Islet precursor cell (in vitro differentiated cells): ENCODE measurements around the gene APCDD1L.

ENCODE experiments used
- DNase-seq: peaks from one replicate; pipeline ENCODE4 v3.0.0-alpha.2; 2018

APCDD1L gene

DNA sequence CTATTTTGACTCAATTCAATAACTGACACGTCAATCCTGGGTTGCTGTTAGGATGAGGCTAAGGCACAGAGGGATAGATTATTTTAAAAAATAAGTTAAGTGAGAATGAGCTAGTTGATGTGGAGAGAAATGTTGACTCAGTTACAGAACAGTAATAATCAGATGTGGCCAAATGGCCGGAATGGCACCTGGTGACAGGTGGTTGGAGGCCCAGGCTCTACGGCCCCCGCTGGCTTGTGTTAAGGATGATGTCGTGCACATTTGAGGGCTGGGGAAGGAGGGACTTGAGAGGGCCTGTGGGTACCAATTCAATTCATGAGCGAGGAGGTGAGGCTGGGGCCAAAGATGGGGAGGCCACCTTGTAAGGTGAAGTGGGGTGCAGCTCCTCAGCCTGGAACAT lies 31.7 kb downstream of the APCDD1L start:
- no peak for DNase-seq

DNA sequence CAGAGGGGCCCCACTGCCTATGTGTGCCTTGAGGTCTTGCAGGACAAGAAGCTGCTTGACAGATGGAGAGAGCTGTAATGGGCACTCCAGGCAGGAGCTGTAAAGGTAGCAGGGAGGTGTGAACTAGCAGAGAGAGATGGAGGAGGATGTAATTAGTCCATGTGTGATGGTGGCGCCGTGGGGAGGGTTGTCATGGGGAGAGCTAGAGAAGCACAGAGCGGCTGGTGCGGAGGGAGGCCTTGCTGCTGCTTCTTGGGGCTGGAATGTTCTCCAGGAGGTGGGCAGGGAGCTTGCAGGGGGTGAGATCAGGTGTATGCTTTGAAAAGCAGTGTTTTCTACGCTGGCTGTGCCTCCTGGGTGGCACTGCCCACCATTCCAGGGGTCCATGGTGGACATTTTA lies 32.1 kb downstream of the APCDD1L start:
- DNase-seq = no peak

DNA sequence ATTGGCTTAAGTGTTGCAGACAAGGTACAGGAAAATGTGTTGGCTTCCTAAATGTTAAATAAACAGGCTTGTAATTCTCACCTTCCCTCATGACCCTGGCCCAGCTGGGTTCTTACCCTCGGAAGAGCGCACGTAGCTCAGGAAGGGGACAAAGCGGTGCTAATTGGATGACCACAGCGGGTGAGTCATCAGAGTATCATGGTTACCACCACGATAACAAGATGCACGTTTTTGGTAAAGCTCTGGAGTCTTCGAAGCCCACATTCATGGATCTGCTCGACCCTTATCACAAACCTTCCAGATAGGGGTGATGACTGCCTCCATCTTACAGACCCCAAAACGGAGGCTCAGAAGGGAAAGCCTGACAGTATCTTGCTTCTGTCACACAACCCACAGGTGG lies 32.8 kb downstream of the APCDD1L start:
- DNase-seq = no peak

DNA sequence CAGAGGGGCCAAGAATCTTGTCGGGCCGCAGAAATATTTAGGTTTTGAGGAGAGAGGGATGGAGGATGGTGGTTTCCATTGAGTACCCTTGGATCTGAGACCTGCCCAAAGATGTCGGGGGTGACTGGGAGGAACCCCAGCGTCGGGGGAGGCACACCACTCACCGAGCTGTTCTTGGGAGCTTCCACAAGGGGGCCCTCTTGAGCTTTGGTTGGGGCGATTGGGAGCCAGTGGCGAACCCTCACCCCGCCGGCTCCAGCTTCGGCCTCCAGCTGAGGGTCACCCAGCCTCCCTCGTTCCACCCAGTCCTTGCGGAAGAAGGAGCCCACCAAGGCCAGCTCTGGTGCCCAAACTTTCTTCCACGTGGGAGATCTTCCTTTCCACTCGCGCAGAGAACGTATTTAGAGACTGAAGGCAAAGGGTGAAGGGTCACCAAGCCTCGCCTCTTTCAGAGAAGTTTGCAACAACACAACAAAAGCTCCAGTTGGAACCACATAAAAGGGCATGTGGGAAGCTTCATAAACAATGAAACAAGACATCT lies 33.6 kb downstream of the APCDD1L start:
- peak; percentile 70 for DNase-seq

DNA sequence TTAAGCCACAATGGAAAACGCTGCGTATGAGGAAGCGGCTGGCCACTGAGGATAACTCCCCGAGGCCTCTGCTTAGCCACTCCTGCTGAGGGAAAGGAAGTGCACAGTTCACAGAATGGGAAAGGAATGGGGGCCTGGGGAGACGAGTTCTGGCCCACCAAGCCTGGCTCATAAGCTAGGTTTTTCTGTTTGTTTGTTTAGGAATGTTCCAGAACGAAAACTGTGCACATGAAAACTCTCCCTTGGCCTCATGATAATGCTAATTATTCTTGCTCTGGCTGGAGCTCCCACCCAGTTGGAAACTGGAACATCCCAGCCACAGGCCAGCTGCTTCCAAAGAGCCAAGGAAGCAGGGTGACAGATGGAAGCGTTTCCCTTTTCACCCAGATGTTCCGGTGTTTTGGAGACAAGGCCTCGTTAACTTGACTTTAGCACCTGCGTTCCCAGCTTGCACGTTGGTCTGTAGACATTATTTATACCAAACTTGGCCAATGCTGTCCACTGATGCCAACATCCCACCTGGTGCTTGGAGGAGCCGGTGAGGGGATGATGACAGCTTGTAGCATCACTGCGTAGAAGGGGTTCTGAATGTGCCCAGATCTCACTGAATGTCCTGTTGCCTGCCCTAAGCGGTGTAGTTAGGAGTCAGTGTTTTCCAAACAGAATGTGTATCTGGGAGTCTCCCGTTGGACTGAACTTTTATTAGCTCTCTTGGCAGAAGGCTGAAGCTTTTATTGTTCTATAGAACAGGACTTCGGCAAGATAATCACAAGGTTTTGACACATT lies 34.5 kb downstream of the APCDD1L start:
- DNase-seq = no peak

DNA sequence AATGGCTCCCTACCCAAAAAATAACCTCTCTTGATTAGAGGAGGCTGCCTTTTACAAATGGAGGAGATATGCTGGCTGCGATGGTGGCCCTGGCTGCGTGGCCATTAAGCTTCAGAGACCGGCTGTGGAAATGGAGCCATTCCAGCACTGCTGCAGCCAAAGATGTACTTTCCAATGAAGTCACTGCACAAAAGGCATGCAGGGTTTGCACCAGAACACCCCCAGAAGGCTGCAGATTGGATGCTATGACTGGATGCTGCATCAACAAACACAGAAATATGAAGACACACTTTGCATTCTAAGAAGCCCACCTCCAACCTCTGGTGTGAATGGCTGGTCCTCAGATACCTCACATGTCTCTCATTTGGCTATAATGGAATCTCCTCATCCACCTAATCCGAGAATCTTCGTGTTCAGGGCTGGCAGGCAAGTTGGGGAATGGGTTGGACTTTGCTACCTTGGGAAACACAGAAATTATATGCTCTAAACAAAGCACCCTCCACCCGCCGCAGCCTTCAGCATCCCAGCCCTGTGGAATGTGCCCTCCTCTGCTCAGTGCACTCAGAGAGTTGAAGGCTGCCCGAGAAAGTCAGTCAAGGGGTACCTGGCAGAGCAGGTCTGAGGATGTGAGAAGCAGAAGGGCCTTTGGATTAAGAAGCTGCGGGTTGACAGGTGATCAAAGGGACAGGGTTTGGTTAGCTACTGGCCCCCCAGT lies 35.3 kb downstream of the APCDD1L start:
- DNase-seq = peak; percentile 19

- DNase-seq = no peak
These were observed 36.9 kb downstream of the APCDD1L start for GRCh38 chr20:58478141-58478805.

- DNase-seq = no peak
These were observed 39.7 kb downstream of the APCDD1L start for GRCh38 chr20:58475466-58475865.

- DNase-seq = no peak
These were observed 41.5 kb downstream of the APCDD1L start for GRCh38 chr20:58473453-58474425.

GRCh38 chr20:58472273-58473018 lies 42.8 kb downstream of the APCDD1L start:
- no peak for DNase-seq

- no peak for DNase-seq
These were observed 43.7 kb downstream of the APCDD1L start for GRCh38 chr20:58471193-58472164.

DNA sequence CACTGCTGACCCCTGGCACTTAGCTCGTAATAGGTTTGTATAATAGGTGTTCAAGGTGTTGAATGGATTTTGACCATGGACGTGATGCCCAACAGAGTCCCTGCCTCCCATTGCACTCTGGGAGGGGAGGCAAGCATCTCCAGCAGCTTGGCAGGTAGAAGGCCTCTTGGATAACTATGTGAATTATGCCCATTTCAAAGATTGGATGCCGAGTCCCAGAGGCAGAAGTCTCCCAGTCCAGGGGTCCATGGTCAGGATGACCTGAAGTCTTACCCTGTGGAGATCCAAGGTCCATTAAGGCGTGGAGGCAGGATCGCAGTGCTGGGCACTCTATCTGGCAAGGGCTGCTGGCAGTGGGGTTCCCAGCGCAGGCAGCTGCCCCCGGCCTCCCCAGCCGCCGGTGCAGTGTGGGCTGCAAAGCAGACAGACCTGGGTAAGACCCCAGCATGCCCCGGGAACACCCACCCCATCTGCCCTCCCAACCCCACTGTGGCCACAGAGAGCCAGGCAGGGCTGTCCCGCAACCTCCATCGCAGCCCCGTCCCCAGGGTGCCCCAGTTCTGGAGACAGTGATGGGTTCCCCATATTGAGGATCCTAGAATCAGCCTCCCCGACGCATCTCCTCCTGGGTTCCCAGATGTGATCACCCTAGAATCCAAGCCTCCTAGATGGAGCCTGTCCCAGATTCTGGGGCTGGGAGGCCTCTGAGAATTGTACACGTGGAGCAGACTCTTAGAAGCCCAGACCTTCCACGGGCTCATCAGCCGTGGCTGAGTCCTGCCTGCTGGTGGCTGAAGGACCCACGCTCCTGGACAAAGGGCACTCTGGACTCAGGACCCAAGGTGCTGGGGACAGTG lies 44.6 kb downstream of the APCDD1L start:
- no peak for DNase-seq

DNA sequence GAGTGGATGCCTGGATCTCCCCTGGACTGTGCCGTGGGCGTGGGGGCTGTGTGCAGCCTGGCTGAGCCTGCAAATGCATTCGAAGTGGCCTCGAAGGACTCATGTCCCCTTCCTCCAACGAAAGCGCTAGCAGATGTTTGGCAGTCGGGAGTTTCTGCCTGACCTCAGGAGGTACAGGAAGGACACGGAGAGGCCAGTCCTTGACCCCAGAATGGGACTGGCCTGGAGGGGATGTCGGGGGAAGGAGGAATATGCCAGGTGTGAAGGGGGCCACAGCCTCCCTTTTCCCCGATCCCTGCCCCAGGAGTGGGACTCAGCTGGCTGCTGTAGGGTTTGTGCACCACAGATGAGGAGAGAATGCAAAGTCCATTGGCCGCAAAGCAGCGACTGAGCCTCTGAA lies 45.6 kb downstream of the APCDD1L start:
- no peak for DNase-seq

DNA sequence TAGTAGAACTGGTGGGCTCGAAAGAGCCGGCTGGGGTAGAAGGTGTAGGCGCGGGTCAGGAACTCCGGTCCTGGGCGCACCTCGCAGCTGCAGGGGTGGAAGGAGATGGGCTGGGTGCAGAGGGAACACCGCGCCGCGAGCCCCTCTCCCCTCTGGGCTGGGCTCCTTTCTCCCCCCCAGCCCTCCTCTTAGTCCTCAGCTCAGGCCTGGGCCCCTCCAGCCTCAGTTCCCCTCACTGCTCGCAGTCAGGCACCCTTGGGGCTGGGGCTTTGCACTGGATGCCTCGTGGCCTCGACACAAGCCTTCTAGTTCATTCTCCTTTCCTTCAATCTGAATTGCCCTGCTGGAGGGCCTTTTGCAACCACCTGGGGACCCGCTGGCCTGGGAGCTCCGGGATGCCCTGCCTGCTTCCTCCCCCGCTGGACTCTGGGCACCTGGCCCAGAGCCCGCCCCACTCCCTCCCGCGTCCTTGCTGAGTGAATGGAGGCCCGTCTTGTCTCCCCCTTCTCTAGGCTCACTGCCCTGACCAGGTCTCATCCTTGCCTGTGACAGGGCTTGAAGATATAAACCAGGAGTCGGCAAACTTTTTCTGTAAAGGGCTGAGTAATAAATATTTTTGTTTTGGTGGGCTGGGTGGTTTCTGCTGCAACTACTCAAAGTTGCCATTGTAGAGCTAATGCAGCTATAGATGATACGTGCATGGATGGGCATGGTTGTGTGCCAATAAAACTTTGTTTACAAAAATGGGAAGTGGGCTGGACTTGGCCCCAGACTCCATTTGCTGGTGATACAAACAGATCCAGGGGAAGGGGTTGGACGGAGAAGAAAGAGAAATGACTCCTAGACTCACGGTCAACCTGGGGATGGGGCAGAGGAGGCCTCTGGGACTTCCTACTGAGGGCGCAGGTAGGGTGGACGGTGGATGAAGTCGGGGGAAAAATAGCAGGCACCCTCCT lies 47.3 kb downstream of the APCDD1L start:
- DNase-seq = no peak

DNA sequence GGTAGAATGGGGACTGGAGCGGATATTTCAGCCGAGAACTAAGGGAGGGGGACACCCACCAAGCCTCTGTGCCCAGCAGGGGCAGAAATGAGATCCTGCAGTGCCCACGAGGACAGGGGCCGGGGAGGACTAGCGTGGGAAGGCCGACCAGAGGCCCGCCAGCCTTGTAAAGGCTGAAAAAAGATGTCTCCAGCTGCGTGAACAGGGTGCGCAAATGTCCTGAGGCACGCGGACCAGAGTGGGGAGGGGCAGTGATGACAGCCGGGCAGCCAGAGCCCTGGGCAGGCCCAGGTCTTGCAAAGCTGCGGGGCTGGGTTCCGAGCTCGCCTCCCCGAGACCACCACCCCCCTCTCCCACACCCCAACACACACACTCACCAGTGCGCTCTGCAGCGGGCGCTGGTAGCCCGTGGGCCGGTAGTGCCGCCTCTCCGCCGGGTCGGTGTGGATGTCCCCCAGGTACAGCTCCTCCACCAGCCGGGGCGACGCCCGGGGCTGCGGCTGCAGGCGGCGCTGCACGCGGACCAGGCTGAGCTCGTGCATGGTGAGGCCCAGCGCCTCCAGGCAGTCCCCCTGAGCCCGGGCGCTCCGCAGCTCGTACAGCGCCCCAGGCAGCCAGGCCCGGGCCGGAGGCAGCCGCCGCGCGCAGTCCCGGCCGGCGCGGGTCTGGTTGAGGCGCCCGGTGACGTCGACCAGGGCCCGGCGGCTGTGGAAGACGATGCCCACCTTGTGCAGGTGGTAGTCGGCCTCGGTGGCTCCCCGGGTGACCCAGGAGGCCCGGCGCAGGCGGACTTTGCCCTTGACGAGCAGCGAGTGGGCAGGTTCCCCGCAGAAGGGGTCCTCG lies 48.2 kb downstream of the APCDD1L start:
- no peak for DNase-seq

DNA sequence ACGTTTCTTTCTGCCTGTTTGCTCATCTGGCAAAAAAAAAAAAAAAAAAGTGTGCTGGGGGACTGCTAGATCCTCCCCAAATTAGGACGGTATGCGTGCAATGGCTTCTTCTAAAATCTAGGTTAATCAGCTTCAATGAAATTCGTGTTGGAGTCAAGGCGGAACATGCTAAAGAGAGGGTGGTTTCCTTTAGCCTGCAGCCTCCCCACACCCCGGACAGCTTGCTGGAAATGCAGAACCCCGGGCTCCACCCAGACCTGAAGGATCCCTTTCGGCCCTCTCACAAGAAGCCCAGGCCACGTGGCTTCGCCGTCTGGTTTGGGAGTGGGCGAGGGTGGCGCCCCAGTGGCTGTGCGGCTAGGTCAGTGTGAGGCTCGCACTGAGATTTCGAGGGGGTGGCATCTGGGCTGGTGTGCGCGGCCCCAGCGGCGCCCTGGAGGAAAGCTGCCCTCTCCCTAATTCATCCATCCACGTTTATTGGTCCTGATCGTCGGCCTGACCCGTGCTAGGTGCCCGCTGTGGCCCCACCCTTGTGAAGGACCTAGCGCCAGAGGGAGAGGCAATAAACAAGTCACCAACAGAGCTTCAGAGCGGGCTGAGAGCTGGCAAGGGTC lies 49.0 kb downstream of the APCDD1L start:
- DNase-seq = no peak

DNA sequence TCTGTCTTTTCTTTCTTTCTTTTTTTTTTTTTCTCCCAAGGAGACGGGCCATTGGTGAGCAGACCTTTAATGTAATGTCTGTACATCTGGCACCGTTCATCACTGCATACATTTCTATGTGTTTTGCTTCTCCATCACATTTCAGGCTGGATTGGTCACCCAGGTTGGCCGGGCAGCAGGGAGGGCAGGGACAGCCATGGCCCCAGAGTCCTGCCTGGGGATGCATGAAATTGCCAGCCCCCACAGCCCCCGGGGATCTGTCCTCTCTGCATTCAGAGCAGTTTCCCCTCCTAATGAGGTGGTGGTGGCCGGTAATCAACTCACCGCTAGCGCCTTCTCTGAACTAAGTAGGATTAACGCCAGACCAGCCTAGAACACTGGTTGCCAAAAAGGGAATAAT lies 50.4 kb downstream of the APCDD1L start:
- no peak for DNase-seq
